A673 (cell line): ENCODE measurements around the gene HNRNPA0. TPM values are rescaled to one million over a fixed set of nuclear protein-coding genes. Genes with fewer than 3 reads are reported as not detected.

Experiments used
- BruUV-seq: library from RNA; stranded (reverse); fragments of 400-500 nt; replicated peaks from 2 replicates; lab custom pipeline; 2021; lab: Mats Ljungman, UMichigan
- CTCF ChIA-PET: fragments of 300-600 bp; sonication (Branson Sonifier 250); formaldehyde crosslinking; loops from one replicate; lab custom pipeline; 2022; ENCODE audit warnings: antibody characterized with exemption; lab: Charles Lee
- POLR2A ChIA-PET: fragments of 300-600 bp; sonication (Branson Sonifier 250); formaldehyde crosslinking; loops from one replicate; lab custom pipeline; 2022; ENCODE audit warnings: antibody characterized with exemption; ENCODE audit not compliant: low non-redundant PET; lab: Charles Lee
- DNase-seq: peaks from one replicate; pipeline ENCODE4 v3.0.0-alpha.2; 2015; ENCODE audit warnings: low spot score
- H3K27ac ChIP-seq: fragments of 200-600 bp; sonication (generic); 2 replicates; pipeline ENCODE4 v1.5.1; 2016; ENCODE audit warnings: mixed run types, low read depth, mild to moderate bottlenecking, mixed read lengths, antibody characterized with exemption, low read length; ENCODE audit not compliant: poor library complexity, severe bottlenecking
- H3K27me3 ChIP-seq: fragments of 200-600 bp; sonication (generic); replicated peaks from 2 replicates; pipeline ENCODE4 v1.6.1; 2017; ENCODE audit warnings: mixed run types, low read depth, mild to moderate bottlenecking, mixed read lengths, antibody characterized with exemption, low read length; ENCODE audit not compliant: insufficient read depth, poor library complexity
- H3K36me3 ChIP-seq: fragments of 200-600 bp; sonication (generic); 2 replicates; pipeline ENCODE4 v1.6.1; 2016; ENCODE audit warnings: mixed run types, mild to moderate bottlenecking, mixed read lengths, antibody characterized with exemption, low read length; ENCODE audit not compliant: insufficient read depth, poor library complexity, severe bottlenecking
- H3K4me1 ChIP-seq: fragments of 200-600 bp; sonication (generic); 2 replicates; pipeline ENCODE4 v1.6.1; 2017; ENCODE audit warnings: mixed run types, mild to moderate bottlenecking, mixed read lengths, antibody characterized with exemption, low read length; ENCODE audit not compliant: insufficient read depth, poor library complexity, severe bottlenecking
- H3K4me3 ChIP-seq: fragments of 200-600 bp; sonication (generic); 2 replicates; pipeline ENCODE4 v1.5.1; 2016; ENCODE audit warnings: low read depth, mixed run types, mild to moderate bottlenecking, mixed read lengths, low read length; ENCODE audit not compliant: poor library complexity, severe bottlenecking
- H3K9me3 ChIP-seq: fragments of 200-600 bp; sonication (generic); 2 replicates; pipeline ENCODE4 v1.6.1; 2016; ENCODE audit warnings: mixed run types, low read depth, mild to moderate bottlenecking, mixed read lengths, antibody characterized with exemption, low read length; ENCODE audit not compliant: poor library complexity, severe bottlenecking
- EZH2 ChIP-seq: fragments of 200-600 bp; sonication (generic); IDR thresholded peaks from 2 replicates; pipeline ENCODE4 v1.6.1; 2017; ENCODE audit warnings: borderline replicate concordance, low read depth, mild to moderate bottlenecking, mixed read lengths, antibody characterized with exemption, low read length; ENCODE audit not compliant: poor library complexity, severe bottlenecking
- intact Hi-C: fragments of 100-400 bp; cut with micrococcal nuclease; formaldehyde crosslinking; loops from one replicate; pipeline ENCODE4 v1.10.0; 2022; ENCODE audit not compliant: unreplicated experiment
- total RNA-seq: library from RNA; stranded (reverse); gene quantifications from 2 replicates; pipeline ENCODE4 v1.2.3, GENCODE V29; 2021
- TF ChIP-seq, protein P1 (sequence below): fragments of 300-800, 200-600 bp; sonication (generic); conservative IDR thresholded peaks from 2 replicates; pipeline ENCODE4 v1.5.1; 2017; ENCODE audit warnings: low read depth, mild to moderate bottlenecking, antibody characterized with exemption, low read length, moderate library complexity, mixed read lengths

Gene HNRNPA0
- total RNA-seq, 1 experiment from 2014 or later = 56.2 TPM

DNA sequence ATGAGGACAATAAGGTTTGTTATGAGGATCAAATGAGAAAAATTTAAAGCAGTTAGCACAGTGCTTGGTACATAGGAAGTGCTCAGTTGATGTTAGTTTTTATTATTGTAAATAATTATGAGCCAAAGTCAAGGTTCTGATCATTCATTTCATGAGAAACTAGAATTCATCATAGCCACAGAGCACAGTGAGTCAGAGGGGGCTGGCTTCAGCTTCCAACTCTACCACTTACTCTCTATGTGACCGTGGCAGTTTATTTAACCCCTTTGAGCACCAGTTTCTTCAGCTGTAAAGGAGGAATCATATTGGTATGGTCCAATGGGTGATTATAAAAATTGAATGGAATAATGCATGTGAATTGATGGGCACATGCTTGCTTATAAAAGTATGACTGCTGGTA lies 57.7 kb downstream of the HNRNPA0 start:
- Histone ChIP-seq H3K4me3 (no peak overlapping the region), H3K36me3 (no peaks in the 10 kb centered on the region), H3K27ac (no peak overlapping the region), H3K27me3 (no peaks in the 10 kb centered on the region), H3K9me3 (no peaks in the 10 kb centered on the region), H3K4me1 (no peaks in the 10 kb centered on the region)
- no peak for TF ChIP-seq EZH2
- TF ChIP-seq, protein P1, sequence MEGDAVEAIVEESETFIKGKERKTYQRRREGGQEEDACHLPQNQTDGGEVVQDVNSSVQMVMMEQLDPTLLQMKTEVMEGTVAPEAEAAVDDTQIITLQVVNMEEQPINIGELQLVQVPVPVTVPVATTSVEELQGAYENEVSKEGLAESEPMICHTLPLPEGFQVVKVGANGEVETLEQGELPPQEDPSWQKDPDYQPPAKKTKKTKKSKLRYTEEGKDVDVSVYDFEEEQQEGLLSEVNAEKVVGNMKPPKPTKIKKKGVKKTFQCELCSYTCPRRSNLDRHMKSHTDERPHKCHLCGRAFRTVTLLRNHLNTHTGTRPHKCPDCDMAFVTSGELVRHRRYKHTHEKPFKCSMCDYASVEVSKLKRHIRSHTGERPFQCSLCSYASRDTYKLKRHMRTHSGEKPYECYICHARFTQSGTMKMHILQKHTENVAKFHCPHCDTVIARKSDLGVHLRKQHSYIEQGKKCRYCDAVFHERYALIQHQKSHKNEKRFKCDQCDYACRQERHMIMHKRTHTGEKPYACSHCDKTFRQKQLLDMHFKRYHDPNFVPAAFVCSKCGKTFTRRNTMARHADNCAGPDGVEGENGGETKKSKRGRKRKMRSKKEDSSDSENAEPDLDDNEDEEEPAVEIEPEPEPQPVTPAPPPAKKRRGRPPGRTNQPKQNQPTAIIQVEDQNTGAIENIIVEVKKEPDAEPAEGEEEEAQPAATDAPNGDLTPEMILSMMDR = no peak
- DNase-seq = no peak
- POLR2A ChIA-PET = no interaction called here
- CTCF ChIA-PET = no interaction called here
- intact Hi-C loops = no loop called here
- BruUV-seq = no TSS peak

DNA sequence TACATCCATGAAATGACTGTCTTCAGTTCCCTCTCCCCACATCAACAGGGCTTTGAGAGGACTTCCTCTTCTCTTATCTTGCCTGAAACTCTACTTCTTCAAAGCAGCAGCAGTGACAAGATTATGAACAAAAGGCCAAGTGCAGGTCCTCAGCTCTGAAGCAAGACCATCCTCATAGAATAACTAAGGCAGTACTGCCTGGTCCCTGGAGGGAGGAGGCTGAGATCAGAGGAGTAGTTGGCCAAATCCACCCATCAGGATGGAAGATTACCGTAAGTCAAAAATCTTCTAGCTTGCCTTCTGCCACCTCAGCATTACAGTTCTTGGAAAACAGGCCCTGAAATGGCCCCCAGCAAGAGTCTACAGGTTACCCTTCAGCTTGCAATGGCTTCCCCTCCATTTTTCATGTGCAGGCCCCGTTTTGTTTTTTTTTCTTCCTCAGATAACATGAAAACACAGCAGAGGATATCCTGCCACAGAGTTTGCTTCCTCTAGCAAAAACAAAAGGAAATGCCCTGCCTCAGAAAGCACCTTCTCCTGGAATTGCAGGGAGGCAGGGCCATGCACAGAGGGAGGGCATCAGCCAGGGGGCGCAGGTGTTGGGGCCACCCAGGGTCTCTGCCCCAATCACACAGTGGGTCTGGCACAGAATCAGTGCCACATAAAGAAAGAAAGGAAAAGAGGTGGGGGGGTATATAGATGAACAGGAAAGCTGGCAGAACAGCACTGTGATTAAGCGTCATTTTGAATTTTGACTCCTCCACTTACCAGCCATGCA lies 58.3 kb downstream of the HNRNPA0 start:
- Histone ChIP-seq H3K9me3 (no peaks in the 10 kb centered on the region), H3K4me1 (no peaks in the 10 kb centered on the region), H3K27me3 (no peaks in the 10 kb centered on the region), H3K27ac (no peak overlapping the region), H3K36me3 (no peaks in the 10 kb centered on the region), H3K4me3 (no peak overlapping the region)
- TF ChIP-seq, protein P1 = 0 out of 2 replicates have a peak, but pooled peaks have one; percentile 19
- no peak for TF ChIP-seq EZH2
- BruUV-seq = no TSS peak
- POLR2A ChIA-PET = no interaction called here
- no peak for DNase-seq
- CTCF ChIA-PET = no interaction called here
- intact Hi-C loops = no loop called here

Other genes starting within 250 kb of the HNRNPA0 start
- gene KLHL3, start 18.3 kb downstream of the HNRNPA0 start, total RNA-seq = 0.58 and 0.66 TPM in 2 replicates
- not detected in 2 replicates for gene MYOT, start 113.5 kb upstream of the HNRNPA0 start, total RNA-seq
- not detected in 2 replicates for gene PKD2L2, start 135.1 kb upstream of the HNRNPA0 start, total RNA-seq